GM12864 (cell line): ENCODE data around the gene HADH.

Experiments
- DNase-seq: peaks from one replicate; pipeline ENCODE4 v3.0.0-alpha.2; 2011; ENCODE audit warnings: low read depth
- H3K4me3 ChIP-seq: 2 replicates; pipeline ENCODE4 v1.5.1; 2011; ENCODE audit warnings: mild to moderate bottlenecking, low read depth, low read length, control low read depth
- CTCF ChIP-seq: IDR thresholded peaks from 2 replicates; pipeline ENCODE4 v1.5.1; 2011; ENCODE audit warnings: low read depth, mild to moderate bottlenecking, moderate library complexity, low read length, control low read depth, inconsistent platforms; ENCODE audit errors: missing control alignments

Gene HADH

GRCh38 chr4:107987916-107988762, 1.6 kb upstream of the HADH start:
- no peak overlapping the region for H3K4me3 ChIP-seq
- no peak for DNase-seq
- no peak for TF ChIP-seq CTCF

GRCh38 chr4:107988763-107989035, 990 bp upstream of the HADH start:
- no peak for TF ChIP-seq CTCF
- DNase-seq = no peak
- H3K4me3 ChIP-seq = no peak overlapping the region; the same call in 1 of the 2 replicates

GRCh38 chr4:107989162-107989536, 540 bp upstream of the HADH start:
- H3K4me3 ChIP-seq = peak overlapping the region; percentile 98
- no peak for DNase-seq
- no peak for TF ChIP-seq CTCF

DNA sequence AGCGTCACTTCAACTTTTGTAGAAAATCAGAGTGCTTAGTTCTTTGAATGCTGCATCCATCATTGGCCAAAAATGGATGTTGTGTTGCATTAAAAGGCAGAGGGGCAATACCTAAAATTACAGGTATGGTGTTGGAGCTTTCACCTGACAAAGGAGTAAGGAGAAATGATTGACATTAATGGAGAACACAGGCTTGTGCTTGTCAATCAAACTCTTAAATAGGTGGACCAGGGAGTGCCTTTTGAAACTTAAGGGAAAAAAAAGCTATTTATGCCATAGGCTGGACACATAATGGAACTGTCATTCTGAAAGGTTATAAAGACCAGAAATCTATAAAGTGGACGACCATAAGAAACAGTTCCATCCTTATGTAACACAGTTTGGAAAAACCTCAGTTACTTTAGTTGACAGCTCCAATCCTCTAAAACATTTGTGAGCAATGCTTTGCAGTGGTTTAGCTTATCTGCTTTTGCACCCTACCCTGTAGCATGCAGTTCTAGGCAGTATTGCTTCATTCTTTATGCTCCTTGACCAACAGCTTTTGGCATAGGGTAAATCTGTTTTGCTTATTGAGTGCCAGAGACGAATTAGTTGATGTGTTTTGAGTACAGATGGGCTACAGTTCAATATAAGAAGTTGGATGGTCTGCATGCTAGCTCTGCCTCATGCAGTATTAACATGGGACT, 2.4 kb downstream of the HADH start:
- DNase-seq = no peak
- peak overlapping the region; percentile 98; the same call in 1 of the 2 replicates for H3K4me3 ChIP-seq
- TF ChIP-seq CTCF = no peak

DNA sequence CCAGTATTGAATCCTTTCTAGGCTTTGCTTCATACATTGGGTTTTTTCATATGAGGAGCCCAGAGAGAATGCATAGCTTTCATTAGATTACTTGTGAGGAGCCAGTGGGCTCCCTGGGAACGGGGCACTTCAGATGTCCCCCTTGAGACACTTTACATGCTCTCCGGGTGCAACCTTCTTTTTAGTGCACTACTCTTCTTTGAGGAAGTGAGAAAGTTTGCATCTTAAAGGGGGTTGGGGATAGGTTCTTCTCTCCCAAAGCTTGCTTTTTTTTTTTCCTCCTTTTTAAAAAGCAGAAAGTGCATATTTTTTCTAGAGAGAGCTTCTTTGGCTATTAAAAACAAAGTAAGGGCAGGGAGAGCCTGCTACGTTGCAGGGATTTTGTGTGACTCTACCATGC, 4.3 kb downstream of the HADH start:
- TF ChIP-seq CTCF = no peak
- DNase-seq = no peak
- no peak overlapping the region for H3K4me3 ChIP-seq

DNA sequence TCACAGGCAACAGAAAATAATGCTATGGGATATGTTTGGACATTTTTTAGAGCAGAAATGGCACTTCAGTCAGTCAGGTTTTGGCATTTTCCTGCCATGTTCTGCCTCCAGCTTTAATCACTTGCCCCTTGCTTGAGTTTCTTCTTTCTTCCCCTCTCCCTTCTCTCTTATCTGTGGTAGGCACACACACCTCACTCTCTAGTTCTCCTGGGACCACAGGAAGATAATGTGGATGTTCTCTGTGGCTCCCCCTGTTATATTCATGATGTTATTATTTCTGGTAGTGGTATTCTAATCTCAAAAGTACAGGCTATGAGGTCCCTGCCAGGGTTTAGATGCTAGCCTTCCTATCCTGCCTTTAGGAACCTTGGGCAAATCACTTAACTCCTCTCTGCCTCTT, 5.2 kb downstream of the HADH start:
- H3K4me3 ChIP-seq = no peak overlapping the region
- TF ChIP-seq CTCF = no peak
- no peak for DNase-seq
